Measurements from ENCODE around the gene TSPO2.

TSPO2 gene

GRCh38 chr6:41075651-41076626 is 33.7 kb downstream of the TSPO2 start:
- H2AFZ ChIP-seq (ENCODE audit: insufficient read depth, low read length, poor library complexity) = no peak overlapping the region
- no peaks in the 10 kb centered on the region for H3K27me3 ChIP-seq (ENCODE audit: insufficient read depth, low read length)
- H3K27ac ChIP-seq (ENCODE audit: low read depth, low read length) = no peak overlapping the region
- H4K12ac ChIP-seq (ENCODE audit: low read depth, low read length) = no peak overlapping the region
- no peak overlapping the region for H2AK5ac ChIP-seq (ENCODE audit: low read length)
- no CpG with 5 or more reads among the region's 4 CpGs for WGBS (ENCODE audit: extremely low coverage, insufficient coverage, insufficient read length)
- H3K4me2 ChIP-seq (ENCODE audit: low read length) = no peak overlapping the region
- H2BK12ac ChIP-seq (ENCODE audit: low read length) = no peak overlapping the region
- H3K79me2 ChIP-seq (ENCODE audit: control insufficient read depth, insufficient read depth, low read length, poor library complexity) = peaks cover 25% of the 10 kb centered on the region
- H3K9ac ChIP-seq (ENCODE audit: low read length) = no peak overlapping the region
- H4K91ac ChIP-seq (ENCODE audit: low read depth, low read length) = no peak overlapping the region
- H3K23ac ChIP-seq (ENCODE audit: low read length) = no peak overlapping the region
- peaks cover 2 to 4% of the 10 kb centered on the region in 2 experiments for H3K4me1 ChIP-seq (ENCODE audit: control insufficient read depth in 1 of 2, insufficient read depth in 2 of 2, low read length in 2 of 2)
- H3K14ac ChIP-seq (ENCODE audit: low read length) = no peak overlapping the region
- H4K8ac ChIP-seq (ENCODE audit: low read depth, low read length) = no peak overlapping the region
- no peaks in the 10 kb centered on the region for H3K9me3 ChIP-seq (ENCODE audit: insufficient read depth, low read depth, low read length)
- peaks cover 19% of the 10 kb centered on the region for H3K79me1 ChIP-seq (ENCODE audit: low read length)
- no peak for DNase-seq
- peak overlapping the region; percentile 97 for H3K4ac ChIP-seq (ENCODE audit: low read depth, low read length)
- H3K36me3 ChIP-seq (ENCODE audit: control insufficient read depth in 1 of 2, insufficient read depth in 2 of 2, low read length in 2 of 2) = peaks cover 9 to 13% of the 10 kb centered on the region in 2 experiments
- H2BK120ac ChIP-seq (ENCODE audit: insufficient read depth, low read length, poor library complexity) = no peak overlapping the region
- no peak overlapping the region for H3K4me3 ChIP-seq (ENCODE audit: low read depth, low read length)
- no peak overlapping the region for H3K18ac ChIP-seq (ENCODE audit: low read length)
- H2BK5ac ChIP-seq (ENCODE audit: low read depth, low read length, poor library complexity) = no peak overlapping the region

GRCh38 chr6:41077536-41077935 is 35.3 kb downstream of the TSPO2 start:
- no peak overlapping the region for H3K4me2 ChIP-seq (ENCODE audit: low read length)
- H3K23ac ChIP-seq (ENCODE audit: low read length) = no peak overlapping the region
- no peak overlapping the region for H3K18ac ChIP-seq (ENCODE audit: low read length)
- no peak overlapping the region for H2BK120ac ChIP-seq (ENCODE audit: insufficient read depth, low read length, poor library complexity)
- peak in 1 of 2 donors; percentile 41 for DNase-seq
- no peak overlapping the region for H2AFZ ChIP-seq (ENCODE audit: insufficient read depth, low read length, poor library complexity)
- no peak overlapping the region for H3K4me3 ChIP-seq (ENCODE audit: low read depth, low read length)
- no peak overlapping the region for H3K9ac ChIP-seq (ENCODE audit: low read length)
- H3K79me1 ChIP-seq (ENCODE audit: low read length) = peaks cover 10% of the 10 kb centered on the region
- no peak overlapping the region for H3K27ac ChIP-seq (ENCODE audit: low read depth, low read length)
- H3K14ac ChIP-seq (ENCODE audit: low read length) = no peak overlapping the region
- WGBS (ENCODE audit: extremely low coverage, insufficient coverage, insufficient read length) = no CpG with 5 or more reads among the region's 2 CpGs
- no peak overlapping the region for H2BK5ac ChIP-seq (ENCODE audit: low read depth, low read length, poor library complexity)
- no peak overlapping the region for H2BK12ac ChIP-seq (ENCODE audit: low read length)
- H3K27me3 ChIP-seq (ENCODE audit: insufficient read depth, low read length) = no peaks in the 10 kb centered on the region
- peaks cover 22% of the 10 kb centered on the region for H3K79me2 ChIP-seq (ENCODE audit: control insufficient read depth, insufficient read depth, low read length, poor library complexity)
- no peak overlapping the region for H4K12ac ChIP-seq (ENCODE audit: low read depth, low read length)
- peaks cover 10 to 16% of the 10 kb centered on the region in 2 experiments for H3K36me3 ChIP-seq (ENCODE audit: control insufficient read depth in 1 of 2, insufficient read depth in 2 of 2, low read length in 2 of 2)
- H4K91ac ChIP-seq (ENCODE audit: low read depth, low read length) = no peak overlapping the region
- no peak overlapping the region for H2AK5ac ChIP-seq (ENCODE audit: low read length)
- H3K4me1 ChIP-seq (ENCODE audit: control insufficient read depth in 1 of 2, insufficient read depth in 2 of 2, low read length in 2 of 2) = peaks cover 2 to 4% of the 10 kb centered on the region in 2 experiments
- H3K9me3 ChIP-seq (ENCODE audit: insufficient read depth, low read depth, low read length) = no peaks in the 10 kb centered on the region
- H3K4ac ChIP-seq (ENCODE audit: low read depth, low read length) = peak overlapping the region; percentile 94
- no peak overlapping the region for H4K8ac ChIP-seq (ENCODE audit: low read depth, low read length)

GRCh38 chr6:41078101-41078500 is 35.8 kb downstream of the TSPO2 start:
- Histone ChIP-seq H4K91ac (ENCODE audit: low read depth, low read length) (no peak overlapping the region), H4K12ac (ENCODE audit: low read depth, low read length) (no peak overlapping the region), H3K9ac (ENCODE audit: low read length) (no peak overlapping the region), H4K8ac (ENCODE audit: low read depth, low read length) (no peak overlapping the region), H3K36me3 (ENCODE audit: control insufficient read depth in 1 of 2, insufficient read depth in 2 of 2, low read length in 2 of 2) (peaks cover 10 to 16% of the 10 kb centered on the region in 2 experiments), H3K14ac (ENCODE audit: low read length) (no peak overlapping the region), H2BK12ac (ENCODE audit: low read length) (no peak overlapping the region), H3K79me1 (ENCODE audit: low read length) (peaks cover 5% of the 10 kb centered on the region), H3K27me3 (ENCODE audit: insufficient read depth, low read length) (no peaks in the 10 kb centered on the region), H3K79me2 (ENCODE audit: control insufficient read depth, insufficient read depth, low read length, poor library complexity) (peaks cover 21% of the 10 kb centered on the region), H3K4me2 (ENCODE audit: low read length) (no peak overlapping the region), H3K23ac (ENCODE audit: low read length) (no peak overlapping the region), H3K4me3 (ENCODE audit: low read depth, low read length) (no peak overlapping the region), H2AFZ (ENCODE audit: insufficient read depth, low read length, poor library complexity) (no peak overlapping the region), H3K4ac (ENCODE audit: low read depth, low read length) (no peak overlapping the region), H2BK5ac (ENCODE audit: low read depth, low read length, poor library complexity) (no peak overlapping the region), H3K18ac (ENCODE audit: low read length) (no peak overlapping the region), H2AK5ac (ENCODE audit: low read length) (no peak overlapping the region), H3K27ac (ENCODE audit: low read depth, low read length) (no peak overlapping the region), H3K9me3 (ENCODE audit: insufficient read depth, low read depth, low read length) (no peaks in the 10 kb centered on the region), H2BK120ac (ENCODE audit: insufficient read depth, low read length, poor library complexity) (no peak overlapping the region), H3K4me1 (ENCODE audit: control insufficient read depth in 1 of 2, insufficient read depth in 2 of 2, low read length in 2 of 2) (peaks cover 2 to 4% of the 10 kb centered on the region in 2 experiments)
- no peak for DNase-seq
- WGBS (ENCODE audit: extremely low coverage, insufficient coverage, insufficient read length) = no CpG with 5 or more reads among the region's 3 CpGs

GRCh38 chr6:41079080-41079479 is 36.8 kb downstream of the TSPO2 start:
- H3K9me3 ChIP-seq (ENCODE audit: insufficient read depth, low read depth, low read length) = no peaks in the 10 kb centered on the region
- no peak overlapping the region for H4K91ac ChIP-seq (ENCODE audit: low read depth, low read length)
- DNase-seq = no peak
- H3K79me2 ChIP-seq (ENCODE audit: control insufficient read depth, insufficient read depth, low read length, poor library complexity) = peaks cover 13% of the 10 kb centered on the region
- no peak overlapping the region for H3K27ac ChIP-seq (ENCODE audit: low read depth, low read length)
- no peak overlapping the region for H3K18ac ChIP-seq (ENCODE audit: low read length)
- peaks cover 11 to 18% of the 10 kb centered on the region in 2 experiments for H3K36me3 ChIP-seq (ENCODE audit: control insufficient read depth in 1 of 2, insufficient read depth in 2 of 2, low read length in 2 of 2)
- H3K9ac ChIP-seq (ENCODE audit: low read length) = no peak overlapping the region
- no peak overlapping the region for H2AK5ac ChIP-seq (ENCODE audit: low read length)
- H3K4ac ChIP-seq (ENCODE audit: low read depth, low read length) = peak overlapping the region; percentile 67
- no peaks in the 10 kb centered on the region for H3K27me3 ChIP-seq (ENCODE audit: insufficient read depth, low read length)
- H2BK5ac ChIP-seq (ENCODE audit: low read depth, low read length, poor library complexity) = no peak overlapping the region
- H3K23ac ChIP-seq (ENCODE audit: low read length) = no peak overlapping the region
- H3K79me1 ChIP-seq (ENCODE audit: low read length) = no peaks in the 10 kb centered on the region
- no peak overlapping the region for H3K14ac ChIP-seq (ENCODE audit: low read length)
- H2AFZ ChIP-seq (ENCODE audit: insufficient read depth, low read length, poor library complexity) = no peak overlapping the region
- WGBS (ENCODE audit: extremely low coverage, insufficient coverage, insufficient read length) = no CpG with 5 or more reads among the region's 1 CpG
- H3K4me2 ChIP-seq (ENCODE audit: low read length) = no peak overlapping the region
- no peak overlapping the region for H4K12ac ChIP-seq (ENCODE audit: low read depth, low read length)
- H3K4me3 ChIP-seq (ENCODE audit: low read depth, low read length) = no peak overlapping the region
- no peak overlapping the region for H2BK120ac ChIP-seq (ENCODE audit: insufficient read depth, low read length, poor library complexity)
- no peak overlapping the region for H2BK12ac ChIP-seq (ENCODE audit: low read length)
- peaks cover 2 to 4% of the 10 kb centered on the region in 2 experiments for H3K4me1 ChIP-seq (ENCODE audit: control insufficient read depth in 1 of 2, insufficient read depth in 2 of 2, low read length in 2 of 2)
- no peak overlapping the region for H4K8ac ChIP-seq (ENCODE audit: low read depth, low read length)

All from trophoblast cell (in vitro differentiated cells and primary cell).